HEK293T (cell line): ENCODE results near the gene CDC25A.

Experiments used
- CTCF ChIA-PET: fragments of 350-600 bp; formaldehyde crosslinking; extraction: SDS; loops from one replicate; lab custom pipeline; 2021; ENCODE audit warnings: antibody characterized with exemption, inconsistent platforms; lab: Yijun Ruan, JAX
- POLR2A ChIA-PET: fragments of 350-600 bp; formaldehyde crosslinking; extraction: SDS; loops from one replicate; lab custom pipeline; 2020; ENCODE audit warnings: antibody characterized with exemption, inconsistent platforms; lab: Yijun Ruan, JAX
- DNase-seq: peaks from one replicate; pipeline ENCODE4 v3.0.0; 2012; ENCODE audit warnings: mixed read lengths; ENCODE audit errors: extremely low spot score
- ARNT ChIP-seq: fragments of 450-650 bp; IDR thresholded peaks from 2 replicates; pipeline ENCODE4 v1.6.1; 2017; ENCODE audit warnings: mild to moderate bottlenecking
- BHLHE40 ChIP-seq: fragments of 450-650 bp; IDR thresholded peaks from 2 replicates; pipeline ENCODE4 v1.6.1; 2016; ENCODE audit warnings: mild to moderate bottlenecking, moderate library complexity, borderline replicate concordance
- CTBP1 ChIP-seq: fragments of 450-650 bp; IDR thresholded peaks from 2 replicates; pipeline ENCODE4 v1.6.1; 2016; ENCODE audit warnings: borderline replicate concordance
- ELF4 ChIP-seq: fragments of 450-650 bp; IDR thresholded peaks from 2 replicates; pipeline ENCODE4 v1.6.1; 2017; ENCODE audit warnings: antibody characterized with exemption
- FOXA1 ChIP-seq: fragments of 450-650 bp; IDR thresholded peaks from 2 replicates; pipeline ENCODE4 v1.6.1; 2016; ENCODE audit warnings: mild to moderate bottlenecking
- FOXK2 ChIP-seq: fragments of 450-650 bp; IDR thresholded peaks from 2 replicates; pipeline ENCODE4 v1.6.1; 2016; ENCODE audit warnings: mild to moderate bottlenecking
- FOXM1 ChIP-seq: fragments of 450-650 bp; IDR thresholded peaks from 2 replicates; pipeline ENCODE4 v1.6.1; 2017; ENCODE audit warnings: mild to moderate bottlenecking, borderline replicate concordance
- HDGF ChIP-seq: fragments of 450-650 bp; IDR thresholded peaks from 2 replicates; pipeline ENCODE4 v1.6.1; 2017; ENCODE audit warnings: antibody characterized with exemption, borderline replicate concordance
- L3MBTL2 ChIP-seq: fragments of 450-650 bp; conservative IDR thresholded peaks from 2 replicates; pipeline ENCODE4 v1.6.1; 2016; ENCODE audit warnings: mild to moderate bottlenecking
- LEF1 ChIP-seq: fragments of 450-650 bp; IDR thresholded peaks from 2 replicates; pipeline ENCODE4 v1.6.1; 2017; ENCODE audit warnings: mild to moderate bottlenecking, borderline replicate concordance
- NFRKB ChIP-seq: fragments of 450-650 bp; IDR thresholded peaks from 2 replicates; pipeline ENCODE4 v1.6.1; 2016; ENCODE audit warnings: mild to moderate bottlenecking, moderate library complexity
- PKNOX1 ChIP-seq: fragments of 450-650 bp; IDR thresholded peaks from 2 replicates; pipeline ENCODE4 v1.6.1; 2016
- SP1 ChIP-seq: fragments of 450-650 bp; IDR thresholded peaks from 2 replicates; pipeline ENCODE4 v1.6.1; 2017
- SUZ12 ChIP-seq: fragments of 450-650 bp; IDR thresholded peaks from 2 replicates; pipeline ENCODE4 v1.6.1; 2016; ENCODE audit warnings: mild to moderate bottlenecking
- TARDBP ChIP-seq: fragments of 450-650 bp; IDR thresholded peaks from 2 replicates; pipeline ENCODE4 v1.6.1; 2016
- ZNF384 ChIP-seq: fragments of 450-650 bp; IDR thresholded peaks from 2 replicates; pipeline ENCODE4 v1.6.1; 2016

CDC25A gene

GRCh38 chr3:48141604-48142137 is 46.5 kb downstream of the CDC25A start:
- TF ChIP-seq ELF4, result no peak
- TF ChIP-seq ZNF384, result no peak
- TF ChIP-seq PKNOX1, result no peak
- no peak for TF ChIP-seq SUZ12
- no peak for TF ChIP-seq L3MBTL2
- no peak for TF ChIP-seq HDGF
- no peak for TF ChIP-seq TARDBP
- TF ChIP-seq NFRKB, result no peak
- no peak for TF ChIP-seq CTBP1
- TF ChIP-seq FOXM1, result no peak
- TF ChIP-seq FOXA1, result no peak
- DNase-seq, result no peak
- POLR2A ChIA-PET, result interaction anchor here (1.6 kb wide), 1 partner anchor 52 kb away, joined by 5 read pairs; no protein-coding TSS in a partner anchor
- CTCF ChIA-PET, result interaction anchor here (1.1 kb wide), 1 partner anchor 10 kb away, joined by 4 read pairs; no protein-coding TSS in a partner anchor

GRCh38 chr3:48140936-48141603 is 47.1 kb downstream of the CDC25A start:
- no peak for DNase-seq
- POLR2A ChIA-PET, result no interaction called here
- CTCF ChIA-PET, result no interaction called here
- no peak for TF ChIP-seq FOXA1
- TF ChIP-seq NFRKB, result no peak
- no peak for TF ChIP-seq TARDBP
- no peak for TF ChIP-seq BHLHE40
- no peak for TF ChIP-seq CTBP1
- no peak for TF ChIP-seq LEF1
- TF ChIP-seq HDGF, result no peak
- TF ChIP-seq SP1, result no peak
- no peak for TF ChIP-seq ELF4
- no peak for TF ChIP-seq SUZ12
- no peak for TF ChIP-seq ARNT
- TF ChIP-seq PKNOX1, result no peak
- no peak for TF ChIP-seq ZNF384
- no peak for TF ChIP-seq L3MBTL2
- no peak for TF ChIP-seq FOXK2
- no peak for TF ChIP-seq FOXM1

GRCh38 chr3:48140336-48140757 is 47.9 kb downstream of the CDC25A start:
- CTCF ChIA-PET, result interaction anchor here (1.0 kb wide), 1 partner anchor 11 kb away, joined by 3 read pairs; no protein-coding TSS in a partner anchor
- no peak for DNase-seq
- no peak for TF ChIP-seq FOXK2
- TF ChIP-seq CTBP1, result no peak
- TF ChIP-seq NFRKB, result no peak
- no peak for TF ChIP-seq LEF1
- no peak for TF ChIP-seq SUZ12
- no peak for TF ChIP-seq TARDBP
- POLR2A ChIA-PET, result no interaction called here

GRCh38 chr3:48137425-48137999 is 50.7 kb downstream of the CDC25A start:
- ChIA-PET POLR2A (interaction anchor here (1.3 kb wide), 1 partner anchor 49 kb away, joined by 3 read pairs; no protein-coding TSS in a partner anchor), CTCF (no interaction called here)
- no peak for TF ChIP-seq LEF1
- TF ChIP-seq FOXM1, result no peak
- TF ChIP-seq ARNT, result no peak
- no peak for TF ChIP-seq FOXA1
- no peak for TF ChIP-seq CTBP1
- no peak for TF ChIP-seq L3MBTL2
- no peak for TF ChIP-seq ZNF384
- TF ChIP-seq SP1, result no peak
- no peak for TF ChIP-seq PKNOX1
- TF ChIP-seq HDGF, result no peak
- no peak for TF ChIP-seq FOXK2
- DNase-seq, result no peak

- ChIA-PET POLR2A (no interaction called here), CTCF (interaction anchor here (1.8 kb wide), 1 partner anchor 16 kb away, joined by 6 read pairs; no protein-coding TSS in a partner anchor)
- DNase-seq, result no peak
- no peak for TF ChIP-seq BHLHE40
- no peak for TF ChIP-seq PKNOX1
- TF ChIP-seq HDGF, result no peak
- no peak for TF ChIP-seq TARDBP
- no peak for TF ChIP-seq SP1
- no peak for TF ChIP-seq ARNT
- TF ChIP-seq FOXK2, result no peak
- TF ChIP-seq FOXA1, result no peak
- no peak for TF ChIP-seq NFRKB
- TF ChIP-seq ELF4, result no peak
- no peak for TF ChIP-seq CTBP1
- no peak for TF ChIP-seq ZNF384
Observed at GRCh38 chr3:48135552-48136495, 52.4 kb downstream of the CDC25A start.
